GM21526 (cell line): ENCODE measurements around the gene RTN4RL2.

Source experiments
- ATAC-seq: cut with Tn5 transposase; IDR thresholded peaks from one replicate; pipeline ENCODE4 v1.9.1; 2021; ENCODE audit warnings: moderate library complexity; ENCODE audit not compliant: unreplicated experiment, low FRiP score

The RTN4RL2 gene

GRCh38 chr11:57460022-57460757, at the start of gene RTN4RL2:
Gene RTN4RL2, plus strand, starts transcription at chr11:57460528. Its CDS starts 338 bp downstream, at chr11:57460866.
- ATAC-seq = peak; percentile 43

- no peak for ATAC-seq
Measured at GRCh38 chr11:57413681-57414080, 46.6 kb upstream of the RTN4RL2 start.

GRCh38 chr11:57414612-57415212, 45.6 kb upstream of the RTN4RL2 start:
- no peak for ATAC-seq

GRCh38 chr11:57416436-57416835, 43.9 kb upstream of the RTN4RL2 start:
- ATAC-seq = no peak

- ATAC-seq = no peak
Measured at GRCh38 chr11:57417056-57417455, 43.3 kb upstream of the RTN4RL2 start.

- no peak for ATAC-seq
Measured at GRCh38 chr11:57418131-57418530, 42.2 kb upstream of the RTN4RL2 start.

GRCh38 chr11:57419146-57419545, 41.2 kb upstream of the RTN4RL2 start:
- no peak for ATAC-seq

- no peak for ATAC-seq
Measured at GRCh38 chr11:57421066-57421465, 39.3 kb upstream of the RTN4RL2 start.

GRCh38 chr11:57421805-57422204, 38.5 kb upstream of the RTN4RL2 start:
- no peak for ATAC-seq

GRCh38 chr11:57422669-57423068, 37.7 kb upstream of the RTN4RL2 start:
- ATAC-seq = no peak

- no peak for ATAC-seq
Measured at GRCh38 chr11:57424137-57424791, 36.1 kb upstream of the RTN4RL2 start.

GRCh38 chr11:57424792-57425564, 35.4 kb upstream of the RTN4RL2 start:
- peak; percentile 87 for ATAC-seq

GRCh38 chr11:57425565-57426438, 34.5 kb upstream of the RTN4RL2 start:
- ATAC-seq = no peak

GRCh38 chr11:57426439-57426928, 33.8 kb upstream of the RTN4RL2 start:
- no peak for ATAC-seq

GRCh38 chr11:57426929-57427726, 33.2 kb upstream of the RTN4RL2 start, which contains the start of gene SLC43A3:
Gene SLC43A3, minus strand, starts transcription at chr11:57427121. Its CDS starts 949 bp downstream, at chr11:57426172.
- ATAC-seq = peak; percentile 67

GRCh38 chr11:57427727-57428082, 32.6 kb upstream of the RTN4RL2 start:
- no peak for ATAC-seq

GRCh38 chr11:57428643-57429042, 31.7 kb upstream of the RTN4RL2 start:
- no peak for ATAC-seq

- ATAC-seq = no peak
Measured at GRCh38 chr11:57429946-57430345, 30.4 kb upstream of the RTN4RL2 start.

- ATAC-seq = no peak
Measured at GRCh38 chr11:57430952-57431351, 29.4 kb upstream of the RTN4RL2 start.
